GM19395 (cell line): ENCODE measurements around the gene ASGR2.
"Not testable (repeated sequence)": the region's sequence is repeated elsewhere in the genome, so short reads cannot be mapped to it uniquely, and the experiment has no call there.

Experiments
- ATAC-seq: cut with Tn5 transposase; IDR thresholded peaks from one replicate; pipeline ENCODE4 v1.9.1; 2021; ENCODE audit warnings: mild to moderate bottlenecking, moderate library complexity; ENCODE audit not compliant: unreplicated experiment

Gene ASGR2, protein sequence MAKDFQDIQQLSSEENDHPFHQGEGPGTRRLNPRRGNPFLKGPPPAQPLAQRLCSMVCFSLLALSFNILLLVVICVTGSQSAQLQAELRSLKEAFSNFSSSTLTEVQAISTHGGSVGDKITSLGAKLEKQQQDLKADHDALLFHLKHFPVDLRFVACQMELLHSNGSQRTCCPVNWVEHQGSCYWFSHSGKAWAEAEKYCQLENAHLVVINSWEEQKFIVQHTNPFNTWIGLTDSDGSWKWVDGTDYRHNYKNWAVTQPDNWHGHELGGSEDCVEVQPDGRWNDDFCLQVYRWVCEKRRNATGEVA

DNA sequence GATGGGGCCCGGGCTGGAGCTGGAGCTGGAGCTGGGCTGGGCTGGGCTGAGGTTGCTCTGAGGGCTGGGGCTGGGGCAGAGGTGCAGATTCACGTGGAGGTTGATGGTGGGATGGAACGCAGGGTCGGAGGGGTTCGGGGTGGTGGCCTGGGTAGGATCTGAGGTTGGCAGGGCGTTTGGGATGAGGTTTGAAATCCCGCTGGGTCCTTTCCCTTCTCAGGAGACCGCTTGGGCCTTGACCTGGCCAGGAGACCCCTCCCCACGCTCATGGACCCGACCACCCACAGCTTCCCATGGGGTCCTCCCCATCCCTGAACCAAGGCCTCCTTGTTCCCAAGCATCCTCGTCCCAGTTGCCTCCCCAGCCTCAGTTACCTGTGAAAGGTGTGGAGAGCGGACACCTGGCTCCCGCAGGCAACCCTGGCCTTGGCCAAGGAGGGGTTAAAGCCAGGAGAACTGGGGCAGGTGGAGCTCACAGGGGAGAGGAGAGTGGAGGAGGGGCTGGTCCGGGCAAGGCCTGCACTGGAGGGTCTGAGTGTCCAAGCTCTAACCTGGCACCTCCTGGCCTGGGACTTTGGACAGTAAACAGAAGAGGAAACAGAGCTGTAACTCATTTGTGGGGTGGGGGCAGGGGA is at the start of gene ASGR2:
ASGR2 (minus strand) TSS at position 582 of the 634 bp plus-strand sequence. CDS start 582 bp downstream, outside the sequence.
- no peak for ATAC-seq

DNA sequence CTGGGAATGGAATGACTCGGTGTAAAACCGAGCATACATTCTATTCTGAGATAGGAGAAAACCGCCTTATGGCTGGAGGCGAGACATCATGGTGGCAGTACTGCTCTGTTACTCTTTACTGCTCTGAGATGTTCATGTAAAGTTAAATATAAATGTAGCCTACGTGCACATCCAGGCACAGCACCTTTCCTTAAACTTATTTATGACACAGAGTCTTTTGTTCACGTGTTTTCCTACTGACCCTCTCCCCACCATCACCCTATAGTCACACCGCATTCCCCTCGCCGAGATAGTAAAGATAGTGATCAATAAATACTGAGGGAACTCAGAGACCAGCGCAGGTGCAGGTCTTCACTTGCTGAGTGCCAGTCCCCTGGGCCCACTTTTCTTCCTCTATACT is 44.9 kb upstream of the ASGR2 start:
- not testable (repeated sequence) for ATAC-seq

- not testable (repeated sequence) for ATAC-seq
Measured at GRCh38 chr17:7158424-7158823, 43.8 kb upstream of the ASGR2 start.

GRCh38 chr17:7156342-7156940 is 41.8 kb upstream of the ASGR2 start:
- ATAC-seq = no peak

GRCh38 chr17:7147772-7148171 is 33.1 kb upstream of the ASGR2 start:
- no peak for ATAC-seq

- ATAC-seq = no peak
Measured at GRCh38 chr17:7146115-7146514, 31.5 kb upstream of the ASGR2 start.

- no peak for ATAC-seq
Measured at GRCh38 chr17:7144213-7144612, 29.6 kb upstream of the ASGR2 start.

DNA sequence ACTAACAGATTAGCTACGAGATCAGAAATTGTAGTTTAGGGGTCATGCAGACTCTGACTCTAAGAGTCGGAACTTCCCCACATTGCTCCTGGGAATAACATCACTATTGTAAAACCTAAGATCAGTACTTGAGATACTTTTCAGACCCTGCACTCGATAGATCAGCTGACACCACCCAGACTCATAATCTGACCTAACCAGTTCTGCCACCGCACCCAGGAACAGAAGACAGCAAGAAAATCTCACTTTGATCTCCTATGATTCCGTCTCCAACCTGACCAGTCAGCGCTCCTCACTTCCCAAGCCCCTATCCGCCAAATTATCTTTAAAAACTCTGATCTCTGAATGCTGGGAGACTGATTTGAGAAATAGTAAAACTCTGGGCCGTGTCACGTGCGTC is 27.2 kb upstream of the ASGR2 start:
- ATAC-seq = no peak

DNA sequence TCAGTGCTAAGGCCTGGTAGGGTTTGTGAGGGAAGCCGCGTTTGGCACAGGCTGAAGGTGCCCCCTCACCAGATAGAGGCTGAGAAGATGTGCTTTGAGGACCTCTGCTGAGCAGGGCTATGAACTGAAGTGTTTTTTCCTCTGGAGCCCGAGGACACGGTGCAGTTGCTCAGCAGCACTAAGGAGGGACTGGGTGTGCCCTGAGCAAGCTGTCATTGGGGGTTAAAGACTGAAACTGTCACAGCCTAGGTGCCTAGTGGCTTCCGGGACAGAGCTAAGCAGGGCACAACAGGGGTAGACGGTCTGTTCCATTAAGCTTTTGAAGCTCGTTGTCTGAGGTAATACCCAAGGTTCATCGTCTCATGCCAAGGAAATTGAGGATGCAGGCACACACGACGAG is 24.8 kb upstream of the ASGR2 start:
- ATAC-seq = no peak

GRCh38 chr17:7138800-7139381 is 24.3 kb upstream of the ASGR2 start:
- no peak for ATAC-seq

GRCh38 chr17:7137171-7137943 is 22.7 kb upstream of the ASGR2 start:
- no peak for ATAC-seq

DNA sequence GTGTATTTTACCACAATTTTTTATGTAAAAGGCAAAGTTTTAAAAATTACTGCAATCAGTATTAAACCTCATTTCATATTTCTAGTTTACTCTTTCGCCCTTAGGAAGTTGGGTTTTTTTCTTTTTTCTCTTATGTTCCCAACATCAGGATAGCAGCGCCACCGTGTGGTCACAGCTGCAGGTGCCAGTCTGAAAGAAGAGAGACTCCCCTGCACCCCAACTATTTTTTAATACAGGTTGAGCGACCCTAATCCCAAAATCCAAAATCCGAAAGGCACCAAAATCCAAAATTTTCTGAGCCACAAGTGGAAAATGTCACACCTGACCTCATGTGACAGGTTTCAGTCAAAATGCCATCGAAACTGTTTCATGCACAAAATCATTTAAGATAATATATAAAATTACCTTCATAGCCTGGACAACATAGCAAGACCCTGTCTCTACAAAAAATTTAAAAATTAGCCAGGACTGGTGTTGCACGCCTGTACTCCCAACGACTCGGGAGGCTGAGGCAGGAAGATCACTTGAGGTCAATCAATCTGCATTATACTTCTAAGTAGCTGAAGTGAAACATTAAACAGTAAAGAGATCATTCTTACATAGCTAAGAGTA is 21.8 kb upstream of the ASGR2 start:
- ATAC-seq = no peak

DNA sequence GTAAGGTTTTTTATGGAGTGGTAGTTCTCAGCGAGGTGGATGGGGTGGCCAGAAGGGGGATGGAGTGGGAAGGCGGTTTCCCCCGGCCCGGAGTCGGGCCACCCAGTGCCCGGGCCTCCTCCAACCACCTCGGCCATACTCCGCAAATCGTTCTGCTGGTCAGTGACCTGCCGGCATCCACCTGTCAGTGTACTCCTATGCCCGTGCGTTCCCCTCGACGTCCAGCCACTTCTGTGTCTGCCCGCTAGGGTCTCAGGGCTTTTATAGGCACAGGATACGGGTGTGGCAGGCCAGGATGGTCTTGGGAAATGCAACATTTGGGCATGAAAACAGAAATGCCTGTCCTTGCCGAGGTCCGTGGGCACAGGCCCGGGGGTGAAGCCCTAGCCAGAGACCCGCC is 19.3 kb upstream of the ASGR2 start:
- ATAC-seq = no peak

GRCh38 chr17:7133424-7133823 is 18.8 kb upstream of the ASGR2 start:
- no peak for ATAC-seq

DNA sequence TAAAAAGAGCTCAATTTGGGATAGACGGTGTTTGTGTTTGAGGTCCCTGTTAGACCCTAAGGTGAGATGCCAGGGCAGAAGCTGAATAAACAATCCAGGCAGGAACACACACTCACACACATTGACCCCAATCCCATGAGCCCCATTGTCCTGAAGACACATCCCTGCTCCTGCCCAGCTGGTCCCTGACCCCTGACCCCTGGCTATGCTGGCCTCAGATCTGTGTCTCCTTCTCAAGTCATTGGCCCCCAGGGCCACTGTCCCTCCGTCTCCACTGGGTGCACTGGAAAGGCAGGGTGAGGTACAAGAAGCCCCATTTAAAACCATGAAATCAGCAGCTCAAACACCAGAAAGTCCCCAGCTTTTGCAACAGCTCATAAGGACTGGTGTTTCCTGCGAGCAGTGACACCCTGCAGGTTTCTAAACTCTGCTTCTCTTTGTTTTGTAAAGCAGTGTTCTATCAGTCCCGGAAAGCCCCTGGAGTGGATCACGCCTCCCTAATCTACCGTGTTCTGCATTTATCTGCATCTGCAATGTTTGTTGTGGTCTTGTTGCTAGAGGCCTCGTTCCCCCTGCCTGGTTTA is 18.0 kb upstream of the ASGR2 start:
- ATAC-seq = no peak

DNA sequence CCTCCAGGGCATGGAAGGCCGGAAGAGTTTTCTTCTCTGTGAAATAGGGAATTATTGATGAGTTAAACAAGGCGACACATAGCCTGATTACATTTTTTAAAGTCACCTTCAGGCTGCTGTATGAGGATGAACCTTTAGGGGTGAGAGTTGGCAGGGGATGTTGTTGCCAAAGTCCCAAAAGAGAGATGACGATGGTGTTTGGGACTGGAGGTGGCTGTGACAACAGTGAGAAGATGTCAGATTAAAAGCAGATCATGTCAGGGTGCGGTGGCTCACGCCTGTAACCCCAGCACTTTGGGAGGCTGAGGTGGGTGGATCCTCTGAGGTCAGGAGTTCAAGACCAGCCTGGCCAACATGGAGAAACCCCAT is 16.8 kb upstream of the ASGR2 start:
- no peak for ATAC-seq

DNA sequence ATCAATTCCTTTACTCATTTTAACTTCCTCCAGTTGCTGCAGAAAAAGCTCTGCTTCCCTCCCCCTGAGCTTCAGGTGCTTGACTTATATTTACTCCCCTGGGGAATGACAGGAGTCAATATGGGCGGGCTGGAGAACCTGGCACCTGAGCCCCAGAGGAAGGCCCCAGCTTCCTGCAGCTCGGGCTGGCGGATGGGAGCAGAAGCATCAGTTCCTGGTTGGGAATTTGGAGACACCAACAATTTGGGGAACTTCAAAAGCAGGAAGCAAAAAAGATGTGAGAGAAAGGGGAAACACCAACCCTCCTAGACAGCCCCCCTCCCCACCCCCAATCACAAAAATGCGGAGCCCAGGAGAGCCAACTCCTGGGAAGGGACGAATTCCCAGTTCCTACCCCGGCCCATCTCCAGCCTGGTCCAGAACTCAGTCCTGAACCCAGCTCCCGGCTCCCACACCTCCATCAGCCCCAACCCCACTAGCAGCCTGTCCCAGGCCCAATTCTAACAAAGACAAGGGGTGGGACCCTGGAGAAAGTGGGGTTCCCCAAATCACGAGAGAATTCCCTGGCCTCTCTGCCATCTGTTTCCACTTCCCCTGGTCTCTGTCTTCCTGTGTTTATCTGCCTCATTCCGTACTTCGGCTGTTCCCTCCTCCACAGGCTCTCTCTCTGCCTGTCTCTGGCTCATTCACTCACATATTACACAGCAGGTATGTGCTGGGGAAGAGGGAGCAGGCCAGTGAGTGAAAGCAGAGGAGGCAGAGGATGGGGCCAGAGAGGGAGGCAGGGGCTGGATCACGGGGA is 16.2 kb upstream of the ASGR2 start:
- ATAC-seq = no peak

DNA sequence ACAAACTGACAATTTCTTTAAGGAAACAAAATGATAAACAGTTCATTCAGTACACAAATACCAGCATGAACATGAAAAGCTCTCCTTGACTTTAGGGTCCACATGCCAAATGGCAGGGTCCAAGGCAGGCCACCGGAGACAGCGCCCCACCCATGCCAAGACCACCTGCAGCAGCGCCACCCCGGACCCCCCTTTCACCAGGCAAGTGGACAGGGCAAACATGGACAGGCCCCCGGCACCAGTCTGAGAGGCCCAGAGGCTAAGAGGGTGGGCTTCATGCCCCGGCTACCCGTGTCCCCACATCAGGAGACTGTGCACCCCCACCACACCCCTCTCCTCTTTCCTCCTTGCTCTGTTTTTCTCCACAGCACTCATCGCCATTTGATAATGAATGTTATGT is 14.7 kb upstream of the ASGR2 start:
- ATAC-seq = no peak

- ATAC-seq = no peak
Measured at GRCh38 chr17:7128160-7128559, 13.5 kb upstream of the ASGR2 start.

DNA sequence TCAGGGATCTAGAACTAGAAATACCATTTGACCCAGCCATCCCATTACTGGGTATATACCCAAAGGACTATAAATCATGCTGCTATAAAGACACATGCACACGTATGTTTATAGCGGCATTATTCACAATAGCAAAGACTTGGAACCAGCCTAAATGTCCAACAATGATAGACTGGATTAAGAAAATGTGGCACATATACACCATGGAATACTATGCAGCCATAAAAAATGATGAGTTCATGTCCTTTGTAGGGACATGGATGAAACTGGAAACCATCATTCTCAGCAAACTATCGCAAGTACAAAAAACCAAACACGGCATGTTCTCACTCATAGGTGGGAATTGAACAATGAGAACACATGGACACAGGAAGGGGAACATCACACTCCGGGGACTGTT is 12.9 kb upstream of the ASGR2 start:
- ATAC-seq = not testable (repeated sequence)
